Suprapubic skin (tissue), 4 donors: ENCODE measurements around the gene KDM5B.

Source experiments
- EP300 ChIP-seq: sonication (generic); formaldehyde crosslinking; IDR thresholded peaks from one replicate; pipeline ENCODE4 v1.6.1; 2017; ENCODE audit warnings: antibody characterized with exemption
- POLR2A ChIP-seq, 2 donors: fragments of 450-650 bp; IDR thresholded peaks; one replicate each; pipeline ENCODE4 v1.6.1; 2017; ENCODE audit warnings: antibody characterized with exemption in 2 of 2, mild to moderate bottlenecking in 2 of 2, moderate library complexity in 2 of 2
- POLR2AphosphoS5 ChIP-seq, 3 donors: sonication (generic); formaldehyde crosslinking; IDR thresholded peaks; one replicate each; pipeline ENCODE4 v1.6.1; 2017; ENCODE audit warnings: antibody characterized with exemption in 3 of 3
- TF ChIP-seq, protein P1 (sequence below), 2 donors: fragments of 200-600 bp in 1 of 2; fragments of 450-650 bp in 1 of 2; sonication (generic) in 1 of 2; IDR thresholded peaks; one replicate each; pipeline ENCODE4 v1.5.1; 2016 to 2019; ENCODE audit warnings: antibody characterized with exemption in 2 of 2, mild to moderate bottlenecking in 1 of 2, moderate library complexity in 1 of 2

DNA sequence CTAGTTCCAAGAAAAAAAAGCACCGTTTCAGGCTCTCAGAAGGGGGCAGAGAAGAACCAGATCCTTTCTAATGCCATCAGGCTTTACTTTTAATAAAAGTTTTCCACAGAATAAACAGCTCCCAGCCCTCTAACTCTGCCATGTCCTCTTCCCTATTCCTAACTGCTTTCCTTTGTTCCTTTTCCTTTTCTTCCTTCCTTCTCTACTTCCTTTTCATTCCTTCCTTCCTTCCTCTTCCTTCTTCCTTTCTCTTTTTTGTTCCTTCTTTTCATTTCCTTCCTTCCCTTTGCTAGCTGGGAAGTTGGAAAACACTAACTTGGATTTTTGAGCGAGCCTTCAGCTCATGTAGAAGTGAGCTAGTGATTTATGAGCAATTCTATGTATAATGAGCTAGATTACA lies 46.2 kb downstream of the KDM5B start:
- TF ChIP-seq, protein P1, sequence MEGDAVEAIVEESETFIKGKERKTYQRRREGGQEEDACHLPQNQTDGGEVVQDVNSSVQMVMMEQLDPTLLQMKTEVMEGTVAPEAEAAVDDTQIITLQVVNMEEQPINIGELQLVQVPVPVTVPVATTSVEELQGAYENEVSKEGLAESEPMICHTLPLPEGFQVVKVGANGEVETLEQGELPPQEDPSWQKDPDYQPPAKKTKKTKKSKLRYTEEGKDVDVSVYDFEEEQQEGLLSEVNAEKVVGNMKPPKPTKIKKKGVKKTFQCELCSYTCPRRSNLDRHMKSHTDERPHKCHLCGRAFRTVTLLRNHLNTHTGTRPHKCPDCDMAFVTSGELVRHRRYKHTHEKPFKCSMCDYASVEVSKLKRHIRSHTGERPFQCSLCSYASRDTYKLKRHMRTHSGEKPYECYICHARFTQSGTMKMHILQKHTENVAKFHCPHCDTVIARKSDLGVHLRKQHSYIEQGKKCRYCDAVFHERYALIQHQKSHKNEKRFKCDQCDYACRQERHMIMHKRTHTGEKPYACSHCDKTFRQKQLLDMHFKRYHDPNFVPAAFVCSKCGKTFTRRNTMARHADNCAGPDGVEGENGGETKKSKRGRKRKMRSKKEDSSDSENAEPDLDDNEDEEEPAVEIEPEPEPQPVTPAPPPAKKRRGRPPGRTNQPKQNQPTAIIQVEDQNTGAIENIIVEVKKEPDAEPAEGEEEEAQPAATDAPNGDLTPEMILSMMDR (IDR thresholded peaks at IDR 0.05): no peak
- TF ChIP-seq EP300: no peak
- no peak for TF ChIP-seq POLR2A (IDR thresholded peaks at IDR 0.05)
- TF ChIP-seq POLR2AphosphoS5 (IDR thresholded peaks at IDR 0.05): no peak
